ENCODE data around the gene MLLT10. TPM values are rescaled to one million over a fixed set of nuclear protein-coding genes. Genes with fewer than 3 reads are reported as not detected.
A peak's percentile ranks its signal among the peaks of the same experiment; 100 is the strongest.
"Not testable (repeated sequence)": the region's sequence is repeated elsewhere in the genome, so short reads cannot be mapped to it uniquely, and the experiment has no call there.

The MLLT10 gene
- polyA plus RNA-seq, 6 donors from 2014 or later = 3.8 to 7.3 (median 6.6) TPM

- Mint-ChIP-seq H3K27ac (peak overlapping the region in 1 of 6 donors; percentile 15), H3K36me3 (peaks cover 47 to 61% of the 10 kb centered on the region in 2 donors)
These were observed 94.0 kb downstream of the MLLT10 start for GRCh38 chr10:21628023-21628422.

GRCh38 chr10:21628645-21629044, 94.6 kb downstream of the MLLT10 start:
- DNase-seq = not testable (repeated sequence)

More at GRCh38 chr10:21628023-21628422, 94.0 kb downstream of the MLLT10 start:
- no peaks in the 10 kb centered on the region for H3K9me3 Mint-ChIP-seq
- ATAC-seq (ENCODE audit: low read depth in 2 of 2) = no peak
- no peak overlapping the region for H3K4me3 Mint-ChIP-seq
- no peak for DNase-seq
- H3K4me1 Mint-ChIP-seq = peaks cover 0 to 4% (median 0%) of the 10 kb centered on the region in 3 donors
- no peaks in the 10 kb centered on the region for H3K27me3 Mint-ChIP-seq

GRCh38 chr10:21634599-21635365, 100.8 kb downstream of the MLLT10 start:
- Mint-ChIP-seq H3K4me3 (no peak overlapping the region), H3K27me3 (no peaks in the 10 kb centered on the region), H3K4me1 (peaks cover 3 to 9% (median 7%) of the 10 kb centered on the region in 3 donors), H3K36me3 (peaks cover 42 to 49% of the 10 kb centered on the region in 2 donors), H3K9me3 (no peaks in the 10 kb centered on the region), H3K27ac (peak overlapping the region in 3 of 6 donors; percentile 3 to 44 (median 43))
- no peak for DNase-seq
- no peak for ATAC-seq (ENCODE audit: low read depth in 2 of 2)

More at GRCh38 chr10:21628645-21629044, 94.6 kb downstream of the MLLT10 start:
- not testable (repeated sequence) for ATAC-seq (ENCODE audit: low read depth in 2 of 2); H3K27me3 Mint-ChIP-seq; H3K9me3 Mint-ChIP-seq; H3K27ac Mint-ChIP-seq; H3K4me3 Mint-ChIP-seq; H3K4me1 Mint-ChIP-seq
- H3K36me3 Mint-ChIP-seq = peaks cover 47 to 61% of the 10 kb centered on the region in 2 donors

- Mint-ChIP-seq H3K27ac (peak overlapping the region in 1 of 6 donors; percentile 44), H3K27me3 (no peaks in the 10 kb centered on the region), H3K36me3 (peaks cover 19 to 29% of the 10 kb centered on the region in 2 donors), H3K9me3 (no peaks in the 10 kb centered on the region), H3K4me1 (peaks cover 3 to 7% (median 5%) of the 10 kb centered on the region in 3 donors), H3K4me3 (no peak overlapping the region)
- no peak for ATAC-seq (ENCODE audit: low read depth in 2 of 2)
- DNase-seq = no peak
These were observed 103.8 kb downstream of the MLLT10 start for GRCh38 chr10:21637795-21638194.

- H3K36me3 Mint-ChIP-seq = peaks cover 19 to 29% of the 10 kb centered on the region in 2 donors
- ATAC-seq (ENCODE audit: low read depth in 2 of 2) (no peak), DNase-seq (no peak)
- peaks cover 3 to 9% (median 5%) of the 10 kb centered on the region in 3 donors for H3K4me1 Mint-ChIP-seq
- no peaks in the 10 kb centered on the region for H3K9me3 Mint-ChIP-seq
- H3K27me3 Mint-ChIP-seq = no peaks in the 10 kb centered on the region
- H3K4me3 Mint-ChIP-seq = no peak overlapping the region
- peak overlapping the region in 1 of 6 donors; percentile 66 for H3K27ac Mint-ChIP-seq
These were observed 104.6 kb downstream of the MLLT10 start for GRCh38 chr10:21638681-21639080.

- ATAC-seq (ENCODE audit: low read depth in 2 of 2) (no peak), DNase-seq (no peak)
- no peaks in the 10 kb centered on the region for H3K27me3 Mint-ChIP-seq
- H3K9me3 Mint-ChIP-seq = no peaks in the 10 kb centered on the region
- peak overlapping the region in 1 of 6 donors; percentile 24 for H3K27ac Mint-ChIP-seq
- H3K4me1 Mint-ChIP-seq = peaks cover 0 to 22% (median 7%) of the 10 kb centered on the region in 3 donors
- H3K36me3 Mint-ChIP-seq = peaks cover 7 to 16% of the 10 kb centered on the region in 2 donors
- H3K4me3 Mint-ChIP-seq = no peak overlapping the region
These were observed 114.0 kb downstream of the MLLT10 start for GRCh38 chr10:21648040-21648439.

GRCh38 chr10:21649454-21649872, 115.4 kb downstream of the MLLT10 start:
- peaks cover 7 to 16% of the 10 kb centered on the region in 2 donors for H3K36me3 Mint-ChIP-seq
- H3K4me1 Mint-ChIP-seq = peaks cover 0 to 15% (median 7%) of the 10 kb centered on the region in 3 donors
- no peak for ATAC-seq (ENCODE audit: low read depth in 2 of 2)
- no peaks in the 10 kb centered on the region for H3K27me3 Mint-ChIP-seq
- DNase-seq = no peak
- H3K4me3 Mint-ChIP-seq = no peak overlapping the region
- peak overlapping the region in 2 of 6 donors; percentile 4 to 49 for H3K27ac Mint-ChIP-seq
- no peaks in the 10 kb centered on the region for H3K9me3 Mint-ChIP-seq

GRCh38 chr10:21650353-21650752, 116.3 kb downstream of the MLLT10 start:
- no peak for ATAC-seq (ENCODE audit: low read depth in 2 of 2)
- H3K27ac Mint-ChIP-seq = no peak overlapping the region
- no peaks in the 10 kb centered on the region for H3K9me3 Mint-ChIP-seq
- no peak for DNase-seq
- H3K36me3 Mint-ChIP-seq = peaks cover 7 to 16% of the 10 kb centered on the region in 2 donors
- no peak overlapping the region for H3K4me3 Mint-ChIP-seq
- H3K4me1 Mint-ChIP-seq = peaks cover 0 to 8% (median 4%) of the 10 kb centered on the region in 3 donors
- no peaks in the 10 kb centered on the region for H3K27me3 Mint-ChIP-seq

- Mint-ChIP-seq H3K27ac (no peak overlapping the region), H3K9me3 (no peaks in the 10 kb centered on the region), H3K36me3 (no peaks in the 10 kb centered on the region), H3K27me3 (no peaks in the 10 kb centered on the region), H3K4me3 (no peak overlapping the region), H3K4me1 (peaks cover 0 to 6% (median 3%) of the 10 kb centered on the region in 3 donors)
- ATAC-seq (ENCODE audit: low read depth in 2 of 2) = no peak
- DNase-seq = no peak
These were observed 121.2 kb downstream of the MLLT10 start for GRCh38 chr10:21655236-21655635.

- H3K27me3 Mint-ChIP-seq = no peaks in the 10 kb centered on the region
- H3K36me3 Mint-ChIP-seq = no peaks in the 10 kb centered on the region
- DNase-seq (no peak), ATAC-seq (ENCODE audit: low read depth in 2 of 2) (no peak)
- no peaks in the 10 kb centered on the region for H3K9me3 Mint-ChIP-seq
- H3K4me1 Mint-ChIP-seq = peaks cover 0 to 6% (median 3%) of the 10 kb centered on the region in 3 donors
- no peak overlapping the region for H3K4me3 Mint-ChIP-seq
- H3K27ac Mint-ChIP-seq = no peak overlapping the region
These were observed 121.7 kb downstream of the MLLT10 start for GRCh38 chr10:21655687-21656086.

GRCh38 chr10:21661087-21661486, 127.1 kb downstream of the MLLT10 start:
- Mint-ChIP-seq H3K9me3 (no peaks in the 10 kb centered on the region), H3K36me3 (peaks cover 4 to 6% of the 10 kb centered on the region in 2 donors), H3K27ac (peak overlapping the region in 2 of 6 donors; percentile 16 to 36), H3K27me3 (no peaks in the 10 kb centered on the region), H3K4me3 (no peak overlapping the region), H3K4me1 (peaks cover 17 to 27% (median 23%) of the 10 kb centered on the region in 3 donors)
- ATAC-seq (ENCODE audit: low read depth in 2 of 2) = no peak
- DNase-seq = no peak

GRCh38 chr10:21661935-21662334, 127.9 kb downstream of the MLLT10 start:
- Mint-ChIP-seq H3K27ac (peak overlapping the region in 2 of 6 donors; percentile 6 to 19), H3K4me1 (peaks cover 17 to 27% (median 25%) of the 10 kb centered on the region in 3 donors), H3K4me3 (no peak overlapping the region), H3K27me3 (no peaks in the 10 kb centered on the region), H3K36me3 (peaks cover 5 to 8% of the 10 kb centered on the region in 2 donors), H3K9me3 (no peaks in the 10 kb centered on the region)
- ATAC-seq (ENCODE audit: low read depth in 2 of 2) = no peak
- DNase-seq = no peak

- Mint-ChIP-seq H3K4me3 (no peak overlapping the region), H3K27me3 (no peaks in the 10 kb centered on the region), H3K4me1 (peaks cover 17 to 30% (median 25%) of the 10 kb centered on the region in 3 donors), H3K27ac (peak overlapping the region in 1 of 6 donors; percentile 19), H3K9me3 (no peaks in the 10 kb centered on the region), H3K36me3 (peaks cover 5 to 8% of the 10 kb centered on the region in 2 donors)
- DNase-seq (no peak), ATAC-seq (ENCODE audit: low read depth in 2 of 2) (no peak)
These were observed 128.6 kb downstream of the MLLT10 start for GRCh38 chr10:21662635-21663034.

- peaks cover 18 to 30% (median 19%) of the 10 kb centered on the region in 3 donors for H3K4me1 Mint-ChIP-seq
- DNase-seq (no peak), ATAC-seq (ENCODE audit: low read depth in 2 of 2) (no peak)
- H3K9me3 Mint-ChIP-seq = no peaks in the 10 kb centered on the region
- no peak overlapping the region for H3K27ac Mint-ChIP-seq
- H3K27me3 Mint-ChIP-seq = no peaks in the 10 kb centered on the region
- peaks cover 8 to 15% of the 10 kb centered on the region in 2 donors for H3K36me3 Mint-ChIP-seq
- no peak overlapping the region for H3K4me3 Mint-ChIP-seq
These were observed 134.8 kb downstream of the MLLT10 start for GRCh38 chr10:21668831-21669230.

Data from naive B cell (primary cell).